ENCODE data around the gene TRABD.
"Not testable (repeated sequence)": the region's sequence is repeated elsewhere in the genome, so short reads cannot be mapped to it uniquely, and the experiment has no call there.

Gene TRABD

GRCh38 chr22:50185375-50186087, at the start of gene TRABD:
TRABD (plus strand) TSS chr22:50185913; CDS start chr22:50193061, 7,148 bp downstream.
- peak; percentile 84 for DNase-seq

DNA sequence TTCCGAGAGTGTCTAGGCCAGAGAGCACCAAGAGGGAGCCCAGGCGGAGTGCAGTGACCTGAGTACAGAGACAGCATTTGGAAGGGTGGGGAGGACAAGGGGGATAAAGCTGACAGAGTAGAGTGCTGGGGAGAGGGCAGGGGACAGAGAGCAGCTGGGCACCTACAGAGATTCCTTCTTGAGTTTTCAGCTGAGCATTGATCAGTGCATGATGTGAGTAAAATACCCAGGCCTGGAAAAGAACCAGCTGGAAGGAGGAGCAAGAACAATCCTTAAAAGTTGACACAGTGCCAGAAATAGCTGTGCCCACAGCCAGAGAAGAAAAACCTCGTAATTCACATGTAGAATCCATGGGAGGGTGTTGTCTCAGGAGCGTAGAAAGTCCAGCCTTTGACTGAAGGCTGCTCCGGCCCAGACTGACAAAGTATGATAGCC, 49.1 kb upstream of the TRABD start:
- no peak for DNase-seq

DNA sequence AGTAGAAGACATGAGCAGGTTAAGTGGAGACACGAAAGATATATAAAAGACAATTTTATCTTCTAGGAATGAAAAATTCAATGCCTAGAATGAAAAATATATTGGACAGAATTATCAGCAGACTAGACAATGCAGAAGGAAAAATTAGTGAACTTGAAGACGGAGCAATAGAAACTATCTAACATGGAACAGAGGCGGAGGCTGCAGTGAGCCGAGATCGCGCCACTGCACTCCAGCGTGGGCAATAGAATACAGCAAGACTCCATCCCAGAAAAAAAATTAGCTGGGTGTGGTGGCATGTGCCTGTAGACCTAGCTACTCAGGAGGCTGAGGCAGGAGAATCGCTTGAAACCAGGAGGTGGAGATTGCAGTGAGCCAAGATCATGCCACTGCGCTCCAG, 48.4 kb upstream of the TRABD start:
- DNase-seq = not testable (repeated sequence)

DNA sequence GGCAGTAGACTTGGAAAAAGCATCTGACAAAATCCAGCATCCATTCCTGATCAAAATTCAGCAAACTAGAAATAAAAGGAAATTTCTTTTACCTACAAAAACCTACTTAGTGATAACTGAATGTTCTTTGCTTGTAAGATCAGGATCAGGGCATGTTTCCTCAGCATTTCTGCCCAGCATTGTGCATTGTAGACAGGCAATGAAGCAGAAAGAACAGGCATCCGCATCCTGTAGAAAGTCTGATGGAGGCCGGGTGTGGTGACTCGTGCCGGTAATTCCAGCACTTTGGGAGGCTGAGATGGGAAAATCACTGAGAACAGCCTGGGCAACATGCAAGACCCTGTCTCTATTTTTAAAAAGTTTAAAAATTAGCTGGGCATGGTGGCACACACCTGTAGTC, 47.7 kb upstream of the TRABD start:
- no peak for DNase-seq

GRCh38 chr22:50138988-50139387, 46.7 kb upstream of the TRABD start:
- DNase-seq = no peak

- peak; percentile 70 for DNase-seq
Observed at GRCh38 chr22:50139843-50140415, 45.8 kb upstream of the TRABD start.

DNA sequence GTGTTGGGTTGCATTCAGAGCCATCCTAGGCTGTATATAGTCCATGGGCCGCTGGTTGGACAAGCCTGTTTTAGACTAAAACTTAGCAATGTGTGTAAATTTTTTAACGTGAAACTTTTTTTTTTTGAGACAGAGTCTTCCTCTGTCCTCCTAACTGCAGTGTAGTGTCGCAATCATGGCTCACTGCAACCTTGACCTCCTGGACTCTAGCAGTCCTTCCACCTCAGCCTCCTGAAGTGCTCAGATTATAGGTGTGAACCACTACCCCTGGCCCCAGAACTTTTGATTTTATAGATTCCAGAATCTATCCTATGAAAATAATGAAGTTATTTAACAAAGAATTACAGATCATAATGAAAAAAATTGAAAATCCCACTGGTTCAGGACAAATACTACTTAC, 45.1 kb upstream of the TRABD start:
- no peak for DNase-seq

- DNase-seq = no peak
Observed at GRCh38 chr22:50141462-50141861, 44.3 kb upstream of the TRABD start.

DNA sequence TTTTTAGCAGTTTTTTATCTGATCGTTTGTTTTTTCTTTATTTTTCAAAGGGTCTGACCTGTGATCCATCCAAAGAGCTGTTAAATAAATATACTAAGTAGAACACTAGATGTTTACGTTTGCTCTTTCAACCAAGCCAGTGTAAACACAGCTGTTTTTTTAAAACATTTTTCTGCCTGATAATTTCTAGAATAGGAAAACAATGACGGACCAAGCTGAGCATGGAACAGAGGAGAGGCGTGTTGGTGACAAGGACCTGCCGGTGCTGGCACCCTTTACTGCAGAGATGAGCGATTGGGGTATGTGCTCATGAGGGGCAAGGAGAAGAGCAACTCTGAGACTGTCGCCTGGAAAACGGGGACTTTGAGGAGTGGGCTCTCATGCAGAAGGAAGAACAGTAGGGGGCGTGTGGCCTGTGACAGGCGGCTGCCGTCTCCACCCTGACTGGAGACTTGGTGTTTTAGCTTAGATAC, 43.8 kb upstream of the TRABD start:
- DNase-seq = peak; percentile 13

DNA sequence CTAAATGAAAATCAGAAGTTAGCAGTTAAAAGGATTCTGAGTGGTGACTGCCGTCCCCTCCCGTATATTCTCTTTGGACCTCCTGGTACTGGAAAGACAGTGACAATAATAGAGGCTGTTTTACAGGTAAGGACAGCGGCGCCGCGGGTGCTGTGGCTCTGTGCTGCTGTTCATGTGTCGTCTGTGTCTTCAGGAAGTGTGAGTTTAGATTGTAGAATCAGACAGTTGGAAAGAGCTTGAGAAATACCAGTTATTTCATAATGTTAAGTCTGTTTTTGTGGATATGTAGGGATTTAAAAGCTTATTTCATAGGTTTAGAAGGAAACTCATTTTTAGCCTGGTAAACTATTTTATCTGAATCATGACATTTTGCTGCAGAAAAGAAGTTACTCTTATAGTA, 42.6 kb upstream of the TRABD start:
- DNase-seq = no peak

DNA sequence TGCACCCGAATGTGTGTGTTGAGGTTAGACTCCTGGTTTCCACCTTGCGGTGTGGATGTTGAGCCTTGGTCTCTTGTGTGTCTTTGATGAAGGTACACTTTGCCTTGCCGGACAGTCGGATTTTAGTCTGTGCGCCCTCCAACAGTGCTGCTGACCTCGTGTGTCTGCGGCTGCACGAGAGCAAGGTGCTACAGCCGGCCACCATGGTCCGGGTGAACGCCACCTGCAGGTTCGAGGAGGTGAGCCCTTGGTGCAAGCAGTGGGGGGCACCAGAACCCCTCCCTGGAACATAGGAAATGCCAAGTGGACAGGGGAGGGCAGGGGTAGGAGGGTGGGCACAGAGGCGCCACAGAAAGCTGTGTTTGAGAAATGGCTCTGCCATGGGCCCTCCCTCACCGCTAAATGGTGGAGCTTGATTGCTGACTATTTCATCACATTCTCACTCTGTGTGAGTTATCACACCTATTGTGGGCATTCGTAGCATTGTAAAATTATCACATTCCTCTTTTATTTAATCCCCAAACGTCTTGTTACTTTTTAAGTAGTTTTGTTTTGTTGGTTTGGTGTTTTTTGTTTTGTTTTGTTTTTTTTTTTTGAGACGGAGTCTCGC, 41.6 kb upstream of the TRABD start:
- no peak for DNase-seq

DNA sequence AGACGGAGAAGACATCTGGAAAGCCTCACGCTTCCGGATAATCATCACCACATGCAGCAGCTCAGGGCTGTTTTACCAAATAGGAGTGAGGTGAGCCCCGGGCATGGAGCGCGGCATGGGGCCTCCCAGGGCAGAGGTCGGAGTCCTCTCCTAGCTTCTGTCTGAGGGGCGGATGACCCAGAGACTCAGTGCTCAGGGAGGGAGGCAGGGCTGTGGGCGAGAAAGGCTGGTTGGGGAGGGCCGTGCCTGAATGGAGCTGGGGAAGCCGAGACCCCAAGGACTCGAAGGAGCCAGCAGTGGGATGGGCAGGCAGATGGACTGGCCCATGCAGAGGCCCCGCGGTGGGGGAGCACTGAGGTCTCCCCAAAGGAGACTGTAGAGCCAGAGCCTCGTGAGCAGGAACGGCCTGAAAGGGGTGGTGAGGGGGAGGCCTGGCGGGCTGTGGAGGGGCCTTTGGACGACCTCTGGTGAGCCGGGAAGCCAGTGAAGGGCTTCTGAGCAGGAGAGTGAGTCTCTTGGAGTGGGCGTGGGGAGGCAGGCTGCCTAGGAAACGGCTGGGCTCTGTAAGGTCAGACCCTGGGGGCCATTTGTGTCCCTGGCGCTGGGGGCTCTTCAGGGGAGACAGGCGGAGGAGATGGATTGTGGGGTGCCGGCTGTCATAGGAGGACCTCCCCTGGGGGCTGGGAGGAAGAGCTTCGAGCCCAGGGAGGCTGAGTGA, 39.8 kb upstream of the TRABD start:
- no peak for DNase-seq

GRCh38 chr22:50146439-50147238, 39.1 kb upstream of the TRABD start:
- DNase-seq = no peak

DNA sequence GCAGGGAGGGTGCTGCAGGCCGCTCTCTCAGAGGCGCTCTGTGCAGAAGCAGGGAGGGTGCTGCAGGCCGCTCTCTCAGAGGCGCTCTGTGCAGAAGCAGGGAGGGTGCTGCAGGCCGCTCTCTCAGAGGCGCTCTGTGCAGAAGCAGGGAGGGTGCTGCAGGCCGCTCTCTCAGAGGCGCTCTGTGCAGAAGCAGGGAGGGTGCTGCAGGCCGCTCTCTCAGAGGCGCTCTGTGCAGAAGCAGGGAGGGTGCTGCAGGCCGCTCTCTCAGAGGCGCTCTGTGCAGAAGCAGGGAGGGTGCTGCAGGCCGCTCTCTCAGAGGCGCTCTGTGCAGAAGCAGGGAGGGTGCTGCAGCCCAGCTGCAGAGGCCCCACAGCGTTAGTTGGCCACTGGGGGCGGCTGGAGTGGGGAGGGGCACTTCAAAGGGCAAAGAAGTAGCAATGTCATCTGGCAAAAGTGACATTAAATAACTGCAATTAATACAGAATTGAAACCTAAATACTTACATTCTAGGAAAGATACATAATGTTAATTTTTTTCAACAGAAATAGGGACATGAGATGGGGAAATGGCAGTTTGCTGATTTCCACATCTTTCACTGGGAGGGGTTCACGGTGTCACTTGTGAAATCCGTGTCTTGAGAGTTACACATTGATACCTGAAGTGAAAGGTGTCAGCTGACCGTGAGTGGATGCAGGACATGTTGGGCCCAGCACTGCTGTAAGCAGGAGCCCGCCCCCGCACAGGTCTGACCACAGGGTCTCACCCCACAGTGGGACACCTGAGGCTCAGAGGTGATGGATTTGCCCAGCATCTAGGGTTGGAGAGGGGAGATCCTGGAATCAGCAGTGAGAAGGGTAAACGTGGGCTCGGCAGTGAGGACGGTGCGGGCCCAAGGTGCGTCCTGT, 38.2 kb upstream of the TRABD start:
- not testable (repeated sequence) for DNase-seq

DNA sequence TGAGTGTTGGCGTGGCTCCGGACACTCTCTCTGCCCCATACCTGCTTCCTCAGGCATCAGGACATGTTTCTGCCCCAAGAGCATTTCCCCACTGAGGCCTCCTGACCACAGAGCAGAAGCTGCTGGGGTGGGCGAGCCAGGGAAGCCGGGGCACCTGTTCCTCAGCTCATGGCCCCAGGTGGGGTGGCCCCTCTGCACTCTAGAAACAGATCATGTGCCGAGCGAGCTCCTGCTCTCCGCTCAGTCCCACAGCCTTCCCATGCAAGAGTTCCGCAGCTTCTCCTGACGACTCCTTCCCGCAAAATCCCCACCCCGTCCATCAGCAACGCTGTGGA, 37.6 kb upstream of the TRABD start:
- DNase-seq = no peak

- DNase-seq = peak; percentile 66
Observed at GRCh38 chr22:50148991-50149721, 36.6 kb upstream of the TRABD start.

DNA sequence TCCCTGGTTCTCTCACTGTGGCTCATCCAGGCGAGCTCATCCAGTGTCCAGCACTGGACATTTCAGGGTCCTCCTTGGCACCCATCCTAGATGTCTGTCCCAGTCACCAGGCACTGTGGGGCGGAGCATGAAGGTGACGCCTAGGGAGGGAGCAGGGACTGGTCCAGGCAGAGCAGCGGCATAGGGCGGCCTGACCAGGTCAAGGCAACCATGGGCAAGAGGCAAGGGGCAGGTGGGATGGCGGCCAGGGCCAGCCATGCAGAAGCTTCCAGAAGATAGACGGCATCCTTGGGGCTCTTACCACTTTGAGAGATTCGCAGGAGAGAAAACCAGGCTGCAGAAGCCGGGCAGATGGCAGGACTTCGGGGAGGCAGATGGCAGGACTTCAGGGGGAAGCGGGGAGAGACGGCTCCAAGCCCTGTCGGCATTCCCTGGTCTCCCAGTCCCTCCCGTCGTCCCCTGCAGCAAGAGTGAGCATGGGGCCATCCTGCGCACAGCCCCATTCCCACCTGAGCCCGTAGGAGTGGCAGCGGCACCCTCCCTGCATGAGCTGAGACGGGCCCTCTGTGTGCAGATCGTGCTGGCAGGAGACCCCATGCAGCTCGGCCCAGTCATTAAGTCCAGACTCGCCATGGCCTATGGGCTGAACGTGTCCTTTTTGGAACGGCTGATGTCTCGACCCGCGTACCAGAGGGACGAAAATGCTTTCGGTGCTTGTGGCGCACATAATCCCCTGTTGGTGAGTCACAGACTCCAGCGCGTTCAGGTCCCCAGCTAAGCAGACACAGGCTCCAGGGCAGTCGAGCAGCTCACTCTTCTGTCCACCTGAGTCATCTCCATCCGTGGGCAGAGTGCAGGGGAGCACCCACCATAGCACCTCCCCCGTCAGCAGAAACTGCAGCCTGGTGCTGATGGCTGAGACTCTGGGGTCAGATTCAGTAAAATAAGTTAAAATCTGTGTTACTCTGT, 35.3 kb upstream of the TRABD start:
- no peak for DNase-seq

DNA sequence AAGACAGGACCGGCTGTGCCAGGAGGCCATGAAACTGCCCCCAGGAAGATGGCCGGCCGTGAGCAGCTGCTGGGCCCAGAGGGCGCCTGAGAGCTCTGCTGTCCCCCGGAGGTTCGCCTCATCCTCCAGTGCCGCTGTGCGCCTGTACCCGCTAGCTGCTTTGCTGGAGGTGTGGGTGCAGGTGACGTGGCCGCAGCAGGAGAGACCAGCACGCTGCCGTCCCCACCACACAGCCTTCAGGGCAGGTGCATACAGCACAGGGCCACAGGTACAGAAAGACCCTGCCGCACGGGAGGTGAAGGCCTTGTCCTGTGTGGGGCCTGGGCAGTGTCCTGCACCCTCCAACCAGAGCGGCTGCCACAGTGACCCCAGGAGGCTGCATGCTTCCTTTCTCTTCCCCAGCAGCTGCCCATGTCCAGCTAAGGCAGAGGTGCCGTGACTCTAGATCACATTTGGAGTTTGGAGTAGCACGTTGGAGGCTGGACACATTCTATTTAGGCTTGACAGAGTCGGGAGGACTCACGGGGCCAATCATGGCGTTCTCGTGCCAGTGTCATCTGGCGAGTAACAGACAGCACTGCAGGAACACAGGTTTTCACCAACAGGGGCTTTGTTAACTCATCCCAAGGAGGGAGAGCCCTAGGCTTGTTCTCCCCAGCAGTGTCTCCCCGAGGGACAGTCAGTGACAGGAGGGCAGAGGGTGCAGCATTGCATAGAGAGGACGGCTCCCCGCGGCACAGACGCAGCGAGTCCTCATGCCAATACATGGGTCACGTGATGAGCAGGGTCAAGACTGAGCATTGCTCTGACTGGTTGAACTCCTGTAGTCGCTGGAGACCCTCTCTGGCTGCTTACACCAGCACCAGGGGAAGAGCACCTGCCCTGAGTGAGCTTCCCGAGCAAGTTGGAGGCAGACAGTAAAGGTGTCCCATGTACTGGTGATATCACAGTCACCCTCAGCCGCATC, 33.9 kb upstream of the TRABD start:
- no peak for DNase-seq

All from NCI-H146 (cell line).